ENCODE measurements around the gene HS2ST1. TPM values are rescaled to one million over a fixed set of nuclear protein-coding genes. Genes with fewer than 3 reads are reported as not detected.

The HS2ST1 gene
- total RNA-seq, 1 experiment from 2014 or later: 18.7 TPM

DNA sequence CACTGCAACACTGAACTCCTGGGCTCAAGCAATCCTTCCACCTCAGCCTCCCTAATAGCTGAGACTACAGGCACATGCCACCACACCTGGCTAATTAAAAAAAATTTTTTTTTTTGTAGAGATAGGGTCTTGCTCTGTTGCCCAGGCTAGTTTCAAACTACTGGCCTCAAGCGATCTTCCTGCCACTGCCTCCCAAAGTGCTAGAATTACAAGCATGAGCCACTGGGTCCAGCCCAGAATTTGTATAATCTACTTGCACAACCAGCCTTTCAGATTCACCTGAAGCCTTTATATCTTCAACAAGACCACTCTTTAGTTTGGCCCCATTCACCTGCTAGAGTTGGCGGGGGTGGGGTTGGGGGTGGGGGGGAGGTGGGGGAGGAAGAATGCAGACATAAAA is 232.6 kb downstream of the HS2ST1 start:
- no peaks in the 10 kb centered on the region for H3K27me3 ChIP-seq (ENCODE audit: low read length)
- peaks cover 11% of the 10 kb centered on the region for H3K4me1 ChIP-seq (ENCODE audit: low read length)
- H3K4me2 ChIP-seq (ENCODE audit: low read depth, low read length, poor library complexity, severe bottlenecking): no peak overlapping the region
- no peak overlapping the region for H3K9ac ChIP-seq (ENCODE audit: low read length)
- H2AFZ ChIP-seq (ENCODE audit: low read length): no peak overlapping the region
- H4K20me1 ChIP-seq (ENCODE audit: insufficient read depth, low read depth, low read length): no peaks in the 10 kb centered on the region
- no peaks in the 10 kb centered on the region for H3K36me3 ChIP-seq (ENCODE audit: insufficient read depth, low read length)
- no peak overlapping the region for H3K27ac ChIP-seq (ENCODE audit: low read length)
- no peaks in the 10 kb centered on the region for H3K79me2 ChIP-seq (ENCODE audit: low read length)
- no peaks in the 10 kb centered on the region for H3K9me3 ChIP-seq (ENCODE audit: low read length)
- H3K4me3 ChIP-seq (ENCODE audit: low read length): no peak overlapping the region
- no peak for DNase-seq
- H3K9me2 ChIP-seq (replicated peaks; ENCODE audit: insufficient read depth, low read length): no peaks in the 10 kb centered on the region

DNA sequence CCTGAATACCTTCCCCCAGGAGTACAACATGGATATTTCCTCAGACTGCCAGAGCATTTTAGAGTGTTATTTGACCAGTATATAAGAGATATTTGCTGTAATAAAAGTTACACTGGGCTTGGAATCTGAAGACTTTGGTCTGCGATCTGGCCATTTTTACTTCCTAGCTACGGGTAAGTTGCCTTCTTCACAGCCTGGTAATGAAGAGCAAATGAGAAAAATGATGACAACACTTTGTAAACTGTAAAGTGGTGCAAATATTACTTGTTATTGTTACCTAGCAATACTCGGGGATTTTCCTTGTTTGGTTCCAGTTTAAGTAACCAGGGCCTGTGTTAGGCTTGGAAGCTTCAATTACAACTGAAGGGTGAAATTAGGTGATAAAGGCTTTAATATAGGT is 233.4 kb downstream of the HS2ST1 start:
- Histone ChIP-seq H3K9ac (ENCODE audit: low read length) (no peak overlapping the region), H3K4me1 (ENCODE audit: low read length) (peaks cover 18% of the 10 kb centered on the region), H3K4me3 (ENCODE audit: low read length) (no peak overlapping the region), H2AFZ (ENCODE audit: low read length) (no peak overlapping the region), H3K79me2 (ENCODE audit: low read length) (no peaks in the 10 kb centered on the region), H3K4me2 (ENCODE audit: low read depth, low read length, poor library complexity, severe bottlenecking) (no peak overlapping the region), H3K27ac (ENCODE audit: low read length) (no peak overlapping the region), H4K20me1 (ENCODE audit: insufficient read depth, low read depth, low read length) (no peaks in the 10 kb centered on the region), H3K9me2 (replicated peaks; ENCODE audit: insufficient read depth, low read length) (no peaks in the 10 kb centered on the region), H3K27me3 (ENCODE audit: low read length) (no peaks in the 10 kb centered on the region), H3K36me3 (ENCODE audit: insufficient read depth, low read length) (no peaks in the 10 kb centered on the region), H3K9me3 (ENCODE audit: low read length) (no peaks in the 10 kb centered on the region)
- no peak for DNase-seq

DNA sequence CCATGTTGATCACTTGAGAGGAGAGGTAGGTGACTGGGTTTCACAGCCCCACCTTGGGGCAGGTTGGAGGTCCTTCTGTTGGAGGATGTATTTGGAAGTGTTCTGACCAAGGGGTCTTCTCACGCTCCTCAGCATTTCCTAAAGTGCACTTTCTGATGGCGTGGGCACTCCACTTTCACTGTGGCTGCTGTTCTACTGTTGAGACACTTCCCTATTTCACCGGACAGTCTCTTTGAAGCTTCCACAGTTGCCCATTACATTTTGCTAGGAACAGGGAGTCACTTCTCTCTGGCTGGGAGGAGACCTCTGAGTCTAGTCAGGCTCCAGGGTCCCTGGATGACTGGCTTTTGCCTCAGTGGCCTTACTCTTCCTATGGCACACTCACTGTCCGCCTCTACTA is 234.2 kb downstream of the HS2ST1 start:
- Histone ChIP-seq H3K9me2 (replicated peaks; ENCODE audit: insufficient read depth, low read length) (no peaks in the 10 kb centered on the region), H3K4me3 (ENCODE audit: low read length) (no peak overlapping the region), H3K27ac (ENCODE audit: low read length) (no peak overlapping the region), H3K79me2 (ENCODE audit: low read length) (no peaks in the 10 kb centered on the region), H3K4me1 (ENCODE audit: low read length) (peaks cover 18% of the 10 kb centered on the region), H4K20me1 (ENCODE audit: insufficient read depth, low read depth, low read length) (no peaks in the 10 kb centered on the region), H3K27me3 (ENCODE audit: low read length) (no peaks in the 10 kb centered on the region), H3K9me3 (ENCODE audit: low read length) (no peaks in the 10 kb centered on the region), H3K9ac (ENCODE audit: low read length) (no peak overlapping the region), H2AFZ (ENCODE audit: low read length) (no peak overlapping the region), H3K4me2 (ENCODE audit: low read depth, low read length, poor library complexity, severe bottlenecking) (no peak overlapping the region), H3K36me3 (ENCODE audit: insufficient read depth, low read length) (no peaks in the 10 kb centered on the region)
- DNase-seq: no peak

DNA sequence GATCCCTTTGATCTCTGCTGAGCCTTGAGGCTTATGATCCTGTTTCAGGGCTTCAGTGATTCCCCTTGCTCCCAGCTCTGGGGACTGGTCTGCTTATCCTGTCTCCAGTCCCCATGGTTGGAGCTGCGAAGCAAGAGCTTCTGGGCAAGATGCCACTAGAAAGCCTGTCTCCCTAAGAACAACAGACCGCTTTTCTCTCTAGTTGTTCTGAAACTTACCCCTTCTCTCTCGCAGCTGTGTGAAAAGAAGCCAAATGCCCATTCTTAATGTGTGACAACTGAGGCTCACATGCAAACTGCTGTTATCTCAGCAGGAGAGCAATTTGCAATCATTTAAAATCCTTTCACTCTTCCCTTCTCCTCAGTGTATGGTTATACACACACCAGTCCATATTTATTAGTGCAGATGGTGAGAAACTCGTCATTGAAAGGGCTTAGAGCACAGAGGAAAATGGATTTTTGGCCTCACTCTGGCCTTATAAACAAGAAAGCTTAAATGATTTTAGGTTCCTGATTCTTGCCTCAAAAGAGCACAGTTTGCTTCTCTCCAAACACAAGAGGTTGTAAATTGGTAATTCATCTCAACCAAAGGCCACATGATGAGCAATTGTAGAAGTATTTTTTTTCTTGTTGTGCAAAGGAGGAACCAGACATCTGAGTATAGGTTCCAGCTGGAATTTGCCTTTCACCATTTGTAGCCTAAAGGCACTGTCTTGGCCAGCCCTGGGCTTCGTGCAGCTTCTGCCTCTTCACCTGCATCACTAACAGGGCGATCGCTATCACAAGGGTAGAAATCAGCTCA is 235.0 kb downstream of the HS2ST1 start:
- Histone ChIP-seq H3K9me2 (replicated peaks; ENCODE audit: insufficient read depth, low read length) (no peaks in the 10 kb centered on the region), H2AFZ (ENCODE audit: low read length) (no peak overlapping the region), H3K9me3 (ENCODE audit: low read length) (no peaks in the 10 kb centered on the region), H3K4me2 (ENCODE audit: low read depth, low read length, poor library complexity, severe bottlenecking) (no peak overlapping the region), H3K27ac (ENCODE audit: low read length) (no peak overlapping the region), H3K36me3 (ENCODE audit: insufficient read depth, low read length) (no peaks in the 10 kb centered on the region), H4K20me1 (ENCODE audit: insufficient read depth, low read depth, low read length) (no peaks in the 10 kb centered on the region), H3K4me3 (ENCODE audit: low read length) (no peak overlapping the region), H3K79me2 (ENCODE audit: low read length) (no peaks in the 10 kb centered on the region), H3K27me3 (ENCODE audit: low read length) (no peaks in the 10 kb centered on the region), H3K4me1 (ENCODE audit: low read length) (peaks cover 18% of the 10 kb centered on the region), H3K9ac (ENCODE audit: low read length) (no peak overlapping the region)
- DNase-seq: no peak

DNA sequence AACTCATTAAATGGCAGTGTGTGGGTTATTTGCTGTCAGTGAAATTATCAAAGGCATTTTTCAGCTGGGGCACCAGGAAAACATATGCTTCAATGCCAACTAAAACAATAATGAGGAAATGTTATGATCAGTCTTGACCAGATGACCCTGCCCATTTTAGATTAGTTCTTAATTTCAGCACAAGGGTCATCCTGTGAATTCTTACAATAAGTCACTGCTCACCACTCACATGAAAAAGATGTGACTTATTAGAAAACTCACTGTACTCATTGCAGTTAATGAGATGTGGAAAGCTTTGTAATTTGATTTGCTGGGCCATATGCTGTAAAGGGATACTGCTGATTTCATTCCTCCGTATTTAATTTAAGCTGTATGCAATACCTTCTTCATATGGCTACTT is 235.7 kb downstream of the HS2ST1 start:
- H3K79me2 ChIP-seq (ENCODE audit: low read length): no peaks in the 10 kb centered on the region
- no peaks in the 10 kb centered on the region for H3K36me3 ChIP-seq (ENCODE audit: insufficient read depth, low read length)
- H3K4me1 ChIP-seq (ENCODE audit: low read length): peaks cover 18% of the 10 kb centered on the region
- H3K4me3 ChIP-seq (ENCODE audit: low read length): no peak overlapping the region
- DNase-seq: no peak
- H3K27me3 ChIP-seq (ENCODE audit: low read length): no peaks in the 10 kb centered on the region
- H2AFZ ChIP-seq (ENCODE audit: low read length): no peak overlapping the region
- H3K9me3 ChIP-seq (ENCODE audit: low read length): no peaks in the 10 kb centered on the region
- H4K20me1 ChIP-seq (ENCODE audit: insufficient read depth, low read depth, low read length): no peaks in the 10 kb centered on the region
- no peak overlapping the region for H3K9ac ChIP-seq (ENCODE audit: low read length)
- no peak overlapping the region for H3K4me2 ChIP-seq (ENCODE audit: low read depth, low read length, poor library complexity, severe bottlenecking)
- H3K27ac ChIP-seq (ENCODE audit: low read length): no peak overlapping the region
- no peaks in the 10 kb centered on the region for H3K9me2 ChIP-seq (replicated peaks; ENCODE audit: insufficient read depth, low read length)

DNA sequence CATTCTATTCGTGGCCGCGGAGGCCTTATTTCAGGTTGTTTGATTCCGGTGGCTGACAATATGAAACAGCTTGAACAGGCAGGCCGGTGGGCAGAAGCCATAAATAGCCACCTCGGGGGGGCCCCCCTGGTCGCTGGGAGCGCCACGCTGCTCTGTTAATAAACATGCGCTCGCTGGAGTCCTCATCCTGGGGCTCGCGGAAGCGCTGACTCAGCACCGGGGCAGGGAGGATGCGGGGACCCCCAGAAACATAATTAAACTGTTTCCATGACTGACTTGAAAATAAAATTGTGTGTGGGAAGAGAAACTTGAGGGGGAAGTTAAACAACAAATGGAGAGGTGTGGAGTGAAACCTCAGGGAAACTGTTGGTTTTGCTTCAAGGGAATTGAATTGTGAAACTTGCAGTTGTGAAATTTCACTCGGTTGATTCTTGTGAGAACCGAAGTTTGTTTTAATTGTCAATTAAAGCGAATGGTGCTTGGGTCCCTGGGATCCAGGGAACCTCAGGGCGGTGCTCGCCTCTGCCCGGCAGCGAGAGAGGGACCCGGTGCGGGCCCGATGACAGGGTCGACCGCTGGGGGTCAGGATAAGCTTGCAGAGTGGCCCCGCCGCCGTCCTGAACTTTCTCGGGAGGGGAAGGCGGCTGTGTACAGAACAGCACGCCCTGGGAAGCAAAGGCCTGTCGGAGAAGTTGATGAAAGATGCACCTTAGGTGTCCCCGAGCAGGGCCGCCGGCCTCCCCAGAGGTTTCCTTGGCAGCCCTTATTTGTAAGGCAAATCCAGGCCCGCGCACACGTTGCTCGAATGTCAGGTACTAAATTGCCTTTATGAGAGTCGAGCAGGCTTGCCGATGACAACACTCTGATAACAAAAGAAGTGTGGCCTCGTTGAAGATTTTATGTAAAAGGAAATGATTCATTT is 237.3 kb downstream of the HS2ST1 start:
- Histone ChIP-seq H3K4me1 (ENCODE audit: low read length) (peaks cover 18% of the 10 kb centered on the region), H3K9me3 (ENCODE audit: low read length) (no peaks in the 10 kb centered on the region), H3K27ac (ENCODE audit: low read length) (no peak overlapping the region), H3K9ac (ENCODE audit: low read length) (peak overlapping the region; percentile 34), H3K4me2 (ENCODE audit: low read depth, low read length, poor library complexity, severe bottlenecking) (peak overlapping the region; percentile 67), H4K20me1 (ENCODE audit: insufficient read depth, low read depth, low read length) (no peaks in the 10 kb centered on the region), H3K9me2 (replicated peaks; ENCODE audit: insufficient read depth, low read length) (no peaks in the 10 kb centered on the region), H3K27me3 (ENCODE audit: low read length) (no peaks in the 10 kb centered on the region), H2AFZ (ENCODE audit: low read length) (no peak overlapping the region), H3K79me2 (ENCODE audit: low read length) (no peaks in the 10 kb centered on the region), H3K4me3 (ENCODE audit: low read length) (peak overlapping the region; percentile 39), H3K36me3 (ENCODE audit: insufficient read depth, low read length) (no peaks in the 10 kb centered on the region)
- peak; percentile 83 for DNase-seq

DNA sequence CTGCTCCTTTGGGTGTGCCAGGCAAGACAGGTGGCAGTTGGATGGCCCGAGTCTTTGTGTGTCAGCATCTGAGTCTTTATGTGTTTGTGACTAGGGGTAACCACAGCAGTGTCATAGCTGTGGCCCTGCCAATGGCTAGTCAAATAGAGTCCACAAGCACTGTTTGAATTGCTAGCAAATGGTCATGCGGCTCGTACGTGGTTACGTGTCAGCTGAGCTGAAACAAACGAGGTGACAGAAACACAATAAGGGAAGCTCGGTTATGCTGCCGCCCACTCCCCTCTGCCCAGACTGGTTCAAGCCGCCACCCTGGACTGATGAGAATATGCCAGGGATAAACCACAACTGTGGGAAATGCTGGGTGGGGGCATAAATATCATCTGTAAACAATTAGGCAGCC is 239.9 kb downstream of the HS2ST1 start:
- Histone ChIP-seq H3K9ac (ENCODE audit: low read length) (no peak overlapping the region), H3K27me3 (ENCODE audit: low read length) (no peaks in the 10 kb centered on the region), H3K9me2 (replicated peaks; ENCODE audit: insufficient read depth, low read length) (no peaks in the 10 kb centered on the region), H3K4me3 (ENCODE audit: low read length) (no peak overlapping the region), H3K4me1 (ENCODE audit: low read length) (peaks cover 18% of the 10 kb centered on the region), H3K9me3 (ENCODE audit: low read length) (no peaks in the 10 kb centered on the region), H4K20me1 (ENCODE audit: insufficient read depth, low read depth, low read length) (no peaks in the 10 kb centered on the region), H3K27ac (ENCODE audit: low read length) (no peak overlapping the region), H2AFZ (ENCODE audit: low read length) (no peak overlapping the region), H3K79me2 (ENCODE audit: low read length) (no peaks in the 10 kb centered on the region), H3K4me2 (ENCODE audit: low read depth, low read length, poor library complexity, severe bottlenecking) (no peak overlapping the region), H3K36me3 (ENCODE audit: insufficient read depth, low read length) (no peaks in the 10 kb centered on the region)
- no peak for DNase-seq

DNA sequence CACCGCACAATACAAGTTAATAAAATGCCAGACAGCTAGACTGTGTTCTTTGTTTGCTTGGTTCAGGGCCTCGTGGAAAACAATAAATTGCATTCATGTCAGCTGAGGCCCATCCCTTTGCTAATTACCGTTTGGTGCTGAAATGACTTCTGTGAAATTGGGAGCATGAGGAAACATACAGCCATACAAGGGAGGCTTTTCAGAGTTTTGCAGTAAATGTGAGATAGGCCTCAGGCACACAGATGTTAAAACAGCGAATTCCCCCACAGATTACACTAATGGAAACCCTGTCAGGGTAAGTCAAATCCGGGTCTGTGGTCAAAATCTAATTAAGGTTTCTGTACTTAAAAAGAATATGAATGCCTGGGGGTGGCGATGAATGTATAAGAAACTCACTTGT is 240.7 kb downstream of the HS2ST1 start:
- no peak for DNase-seq
- Histone ChIP-seq H3K4me2 (ENCODE audit: low read depth, low read length, poor library complexity, severe bottlenecking) (no peak overlapping the region), H3K9ac (ENCODE audit: low read length) (no peak overlapping the region), H4K20me1 (ENCODE audit: insufficient read depth, low read depth, low read length) (no peaks in the 10 kb centered on the region), H2AFZ (ENCODE audit: low read length) (no peak overlapping the region), H3K79me2 (ENCODE audit: low read length) (no peaks in the 10 kb centered on the region), H3K27ac (ENCODE audit: low read length) (no peak overlapping the region), H3K36me3 (ENCODE audit: insufficient read depth, low read length) (no peaks in the 10 kb centered on the region), H3K9me3 (ENCODE audit: low read length) (no peaks in the 10 kb centered on the region), H3K9me2 (replicated peaks; ENCODE audit: insufficient read depth, low read length) (no peaks in the 10 kb centered on the region), H3K27me3 (ENCODE audit: low read length) (no peaks in the 10 kb centered on the region), H3K4me3 (ENCODE audit: low read length) (no peak overlapping the region), H3K4me1 (ENCODE audit: low read length) (peaks cover 18% of the 10 kb centered on the region)

All from Karpas-422 (cell line).